GM13977 (cell line): ENCODE measurements around the gene PRSS21.

ENCODE experiments used
- DNase-seq: peaks from one replicate; pipeline ENCODE4 v3.0.0; 2012; ENCODE audit warnings: low spot score
- in situ Hi-C: fragments of 300-500 bp; cut with MboI; formaldehyde crosslinking; loops from one replicate; pipeline ENCODE4 v1.12.0; 2022; ENCODE audit warnings: low sequenced_read_pairs, low pct_unique_long_range_greater_than_20kb, mixed read lengths, inconsistent platforms; ENCODE audit not compliant: unreplicated experiment
- TF ChIP-seq, protein P1 (sequence below): IDR thresholded peaks from 2 replicates; pipeline ENCODE4 v1.5.1; 2012; ENCODE audit warnings: mild to moderate bottlenecking, control low read depth; ENCODE audit not compliant: insufficient read depth; ENCODE audit errors: extremely low read depth, missing control alignments

Gene PRSS21

GRCh38 chr16:2828521-2828840 lies 11.4 kb downstream of the PRSS21 start:
- DNase-seq, result no peak
- TF ChIP-seq, protein P1, sequence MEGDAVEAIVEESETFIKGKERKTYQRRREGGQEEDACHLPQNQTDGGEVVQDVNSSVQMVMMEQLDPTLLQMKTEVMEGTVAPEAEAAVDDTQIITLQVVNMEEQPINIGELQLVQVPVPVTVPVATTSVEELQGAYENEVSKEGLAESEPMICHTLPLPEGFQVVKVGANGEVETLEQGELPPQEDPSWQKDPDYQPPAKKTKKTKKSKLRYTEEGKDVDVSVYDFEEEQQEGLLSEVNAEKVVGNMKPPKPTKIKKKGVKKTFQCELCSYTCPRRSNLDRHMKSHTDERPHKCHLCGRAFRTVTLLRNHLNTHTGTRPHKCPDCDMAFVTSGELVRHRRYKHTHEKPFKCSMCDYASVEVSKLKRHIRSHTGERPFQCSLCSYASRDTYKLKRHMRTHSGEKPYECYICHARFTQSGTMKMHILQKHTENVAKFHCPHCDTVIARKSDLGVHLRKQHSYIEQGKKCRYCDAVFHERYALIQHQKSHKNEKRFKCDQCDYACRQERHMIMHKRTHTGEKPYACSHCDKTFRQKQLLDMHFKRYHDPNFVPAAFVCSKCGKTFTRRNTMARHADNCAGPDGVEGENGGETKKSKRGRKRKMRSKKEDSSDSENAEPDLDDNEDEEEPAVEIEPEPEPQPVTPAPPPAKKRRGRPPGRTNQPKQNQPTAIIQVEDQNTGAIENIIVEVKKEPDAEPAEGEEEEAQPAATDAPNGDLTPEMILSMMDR, result no peak
- in situ Hi-C loops, result no loop called here

GRCh38 chr16:2828876-2829430 lies 11.9 kb downstream of the PRSS21 start:
- TF ChIP-seq, protein P1, result no peak
- in situ Hi-C loops, result no loop called here
- DNase-seq, result no peak

- TF ChIP-seq, protein P1, result no peak
- DNase-seq, result peak; percentile 64
- in situ Hi-C loops, result no loop called here
Measured at GRCh38 chr16:2829501-2830354, 12.7 kb downstream of the PRSS21 start, which contains the start of gene ZG16B. Gene ZG16B, plus strand, starts transcription at chr16:2830303. Its CDS starts 139 bp downstream, at chr16:2830442.

- TF ChIP-seq, protein P1, result no peak
- DNase-seq, result no peak
- in situ Hi-C loops, result no loop called here
Measured at GRCh38 chr16:2830355-2830695, 13.3 kb downstream of the PRSS21 start.

DNA sequence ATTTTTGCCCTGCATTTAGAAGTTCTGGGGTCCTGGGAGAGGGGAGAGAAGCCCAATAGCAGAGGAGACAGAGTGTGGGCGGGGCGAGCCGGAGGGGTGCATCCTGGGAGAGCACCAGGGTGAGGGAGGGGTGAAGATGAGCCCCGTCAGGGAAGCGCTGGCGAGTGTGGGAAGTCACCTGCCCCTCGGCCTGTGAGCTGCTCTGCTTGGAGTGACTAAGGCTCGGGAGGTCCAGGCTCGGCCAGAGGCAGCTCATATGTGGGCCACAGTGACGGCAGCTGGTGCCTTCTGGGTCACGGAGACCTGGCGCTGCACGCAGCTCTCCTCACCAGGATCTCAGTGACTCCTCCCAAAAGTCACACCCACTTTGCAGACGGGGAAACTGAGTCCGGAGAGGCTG lies 14.2 kb downstream of the PRSS21 start:
- TF ChIP-seq, protein P1, result no peak
- in situ Hi-C loops, result no loop called here
- DNase-seq, result no peak

DNA sequence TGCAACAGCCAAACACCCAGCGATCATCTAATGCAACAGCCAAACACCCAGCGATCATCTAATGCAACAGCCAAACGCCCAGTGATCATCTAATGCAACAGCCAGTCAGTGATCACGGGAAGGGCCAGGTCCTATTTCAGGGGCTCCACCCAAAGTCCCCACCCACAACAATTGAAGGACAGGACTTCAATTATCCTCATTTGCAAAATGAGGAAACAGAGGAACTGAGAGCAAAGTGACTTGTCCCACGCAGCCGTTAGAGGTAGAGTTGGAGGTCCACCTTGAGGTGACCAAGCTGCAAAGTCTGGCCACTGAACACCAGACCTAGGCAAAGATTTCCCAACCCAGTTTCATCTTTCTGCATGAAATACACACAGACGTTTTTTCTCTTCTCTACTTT lies 16.7 kb downstream of the PRSS21 start:
- TF ChIP-seq, protein P1, result no peak
- in situ Hi-C loops, result no loop called here
- no peak for DNase-seq
